ENCODE data around the gene SRP68.

SRP68 gene

DNA sequence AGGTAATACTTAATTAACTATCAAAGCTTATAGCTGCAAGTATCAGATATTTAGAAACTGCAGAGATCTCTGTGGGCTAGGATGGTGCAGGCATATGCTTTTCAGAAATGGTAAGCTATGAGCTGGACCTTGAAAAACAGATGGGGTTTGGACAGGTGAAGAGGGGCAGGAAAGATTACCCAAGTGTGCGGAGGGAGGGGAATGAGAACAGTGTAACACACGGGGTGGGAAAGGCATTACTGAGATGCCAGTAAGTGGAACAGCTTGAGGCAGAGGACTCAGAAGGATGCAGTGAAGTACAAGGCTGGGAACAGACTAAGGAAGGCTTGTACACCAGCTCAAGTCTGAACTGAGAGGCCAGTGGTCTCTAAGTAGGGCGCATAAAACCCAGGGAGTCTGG lies 23.1 kb downstream of the SRP68 start:
- TF ChIP-seq SIN3A (IDR thresholded peaks at IDR 0.05; ENCODE audit: borderline replicate concordance, insufficient read depth, low read length) (no peak), TAF1 (IDR thresholded peaks at IDR 0.05; ENCODE audit: borderline replicate concordance, insufficient read depth, low read length) (no peak)

GRCh38 chr17:76048711-76049110 lies 23.6 kb downstream of the SRP68 start:
- no peak for TF ChIP-seq TAF1 (IDR thresholded peaks at IDR 0.05; ENCODE audit: borderline replicate concordance, insufficient read depth, low read length)
- TF ChIP-seq REST (IDR thresholded peaks at IDR 0.05; ENCODE audit: insufficient read depth in 1 of 2, low read depth in 2 of 2, low read length in 2 of 2) = no peak
- TF ChIP-seq POLR2AphosphoS5 (IDR thresholded peaks at IDR 0.05; ENCODE audit: low read depth, low read length) = no peak
- no peak for TF ChIP-seq SIN3A (IDR thresholded peaks at IDR 0.05; ENCODE audit: borderline replicate concordance, insufficient read depth, low read length)

GRCh38 chr17:76048025-76048605 lies 24.2 kb downstream of the SRP68 start:
- TF ChIP-seq FOXP2 (optimal IDR thresholded peaks at IDR 0.05; ENCODE audit: borderline replicate concordance, extremely low read depth, extremely low read length, insufficient read depth) = no peak
- TF ChIP-seq POLR2AphosphoS5 (IDR thresholded peaks at IDR 0.05; ENCODE audit: low read depth, low read length) = no peak
- no peak for TF ChIP-seq REST (IDR thresholded peaks at IDR 0.05; ENCODE audit: insufficient read depth in 1 of 2, low read depth in 2 of 2, low read length in 2 of 2)
- no peak for TF ChIP-seq TAF1 (IDR thresholded peaks at IDR 0.05; ENCODE audit: borderline replicate concordance, insufficient read depth, low read length)
- TF ChIP-seq SIN3A (IDR thresholded peaks at IDR 0.05; ENCODE audit: borderline replicate concordance, insufficient read depth, low read length) = no peak

GRCh38 chr17:76046064-76046463 lies 26.3 kb downstream of the SRP68 start:
- TF ChIP-seq TAF1 (IDR thresholded peaks at IDR 0.05; ENCODE audit: borderline replicate concordance, insufficient read depth, low read length) = no peak
- no peak for TF ChIP-seq FOXP2 (optimal IDR thresholded peaks at IDR 0.05; ENCODE audit: borderline replicate concordance, extremely low read depth, extremely low read length, insufficient read depth)
- no peak for TF ChIP-seq REST (IDR thresholded peaks at IDR 0.05; ENCODE audit: insufficient read depth in 1 of 2, low read depth in 2 of 2, low read length in 2 of 2)
- TF ChIP-seq POLR2AphosphoS5 (IDR thresholded peaks at IDR 0.05; ENCODE audit: low read depth, low read length) = no peak
- no peak for TF ChIP-seq SIN3A (IDR thresholded peaks at IDR 0.05; ENCODE audit: borderline replicate concordance, insufficient read depth, low read length)

GRCh38 chr17:76040376-76040775 lies 31.9 kb downstream of the SRP68 start:
- TF ChIP-seq SIN3A (IDR thresholded peaks at IDR 0.05; ENCODE audit: borderline replicate concordance, insufficient read depth, low read length) (no peak), POLR2AphosphoS5 (IDR thresholded peaks at IDR 0.05; ENCODE audit: low read depth, low read length) (no peak), FOXP2 (optimal IDR thresholded peaks at IDR 0.05; ENCODE audit: borderline replicate concordance, extremely low read depth, extremely low read length, insufficient read depth) (no peak), TAF1 (IDR thresholded peaks at IDR 0.05; ENCODE audit: borderline replicate concordance, insufficient read depth, low read length) (no peak), REST (IDR thresholded peaks at IDR 0.05; ENCODE audit: insufficient read depth in 1 of 2, low read depth in 2 of 2, low read length in 2 of 2) (no peak)
